Measurements from ENCODE around the gene FAM78B.

The FAM78B gene

DNA sequence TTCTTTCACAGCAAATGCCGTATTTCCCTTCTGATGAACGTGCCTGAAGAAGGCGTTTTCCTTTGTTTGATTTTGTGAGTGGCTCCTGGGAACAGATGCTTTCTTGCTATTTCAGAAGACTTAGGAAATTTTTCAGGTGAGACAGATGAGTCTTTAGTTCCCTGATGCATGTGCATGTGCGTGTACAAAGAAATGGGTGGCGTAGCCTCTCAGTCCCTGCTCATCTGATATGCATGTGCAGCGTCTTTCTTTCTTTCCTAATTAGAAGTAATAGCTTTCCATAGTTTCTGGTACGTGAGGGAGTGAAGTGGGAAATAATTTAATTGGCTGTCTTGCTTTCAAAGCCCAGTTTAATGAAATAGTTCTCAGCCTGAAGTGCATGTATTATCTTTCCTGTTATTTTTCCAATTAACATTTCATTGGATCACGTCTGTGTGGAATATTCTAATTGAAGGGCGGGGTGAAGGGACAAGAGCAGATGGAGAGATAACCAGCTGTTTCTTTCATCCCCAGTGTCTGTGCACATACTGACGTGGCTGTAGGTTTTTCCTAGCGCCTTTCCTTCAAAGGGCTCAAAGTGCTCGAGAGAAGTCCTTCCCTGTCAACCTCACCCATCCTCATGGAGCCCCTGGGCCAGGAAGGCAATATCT, 104.3 kb downstream of the FAM78B start:
- no peak for DNase-seq

DNA sequence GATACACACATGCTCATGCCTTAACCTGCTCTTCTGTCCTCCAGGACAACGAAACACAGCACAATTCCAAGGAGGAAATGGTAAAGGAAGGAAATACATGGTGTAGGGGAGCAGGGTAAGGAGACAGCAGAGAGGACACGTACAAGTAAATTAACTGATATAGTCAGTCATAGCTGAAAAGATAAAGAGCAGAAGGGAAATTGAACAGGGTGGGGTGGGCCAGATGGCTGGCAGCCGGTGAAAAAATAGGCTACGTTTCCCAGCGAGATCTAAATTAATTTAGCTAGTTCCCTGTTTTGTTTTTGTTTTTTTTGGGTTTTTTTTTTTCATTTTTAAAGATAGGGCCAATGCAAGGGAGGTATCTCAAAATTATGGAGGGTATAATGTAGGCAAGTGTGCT, 109.2 kb downstream of the FAM78B start:
- no peak for DNase-seq

GRCh38 chr1:166053395-166053794, 113.4 kb downstream of the FAM78B start:
- DNase-seq = no peak

- no peak for DNase-seq
Observed at GRCh38 chr1:166040202-166040997, 126.4 kb downstream of the FAM78B start.

GRCh38 chr1:166039436-166040201, 127.2 kb downstream of the FAM78B start:
- DNase-seq = no peak

DNA sequence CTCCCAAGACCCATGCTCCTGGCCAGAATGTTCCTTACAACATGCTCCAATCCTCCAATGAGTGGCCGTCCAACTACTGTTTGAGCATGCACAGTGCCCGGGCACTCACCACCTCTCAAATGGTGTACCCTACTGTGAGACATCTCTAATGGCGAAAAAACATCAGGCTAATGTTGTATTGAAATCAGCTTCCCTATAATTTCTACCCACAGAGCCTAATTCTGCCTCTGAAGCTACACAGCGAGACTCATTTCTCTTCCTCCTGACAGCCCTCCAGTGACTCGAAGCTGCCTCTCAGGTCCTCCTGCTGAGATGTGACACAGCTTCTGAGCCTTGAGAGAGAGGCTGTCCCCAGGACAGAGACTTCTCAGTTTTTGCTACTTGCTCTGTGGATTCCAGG, 130.7 kb downstream of the FAM78B start:
- no peak for DNase-seq

DNA sequence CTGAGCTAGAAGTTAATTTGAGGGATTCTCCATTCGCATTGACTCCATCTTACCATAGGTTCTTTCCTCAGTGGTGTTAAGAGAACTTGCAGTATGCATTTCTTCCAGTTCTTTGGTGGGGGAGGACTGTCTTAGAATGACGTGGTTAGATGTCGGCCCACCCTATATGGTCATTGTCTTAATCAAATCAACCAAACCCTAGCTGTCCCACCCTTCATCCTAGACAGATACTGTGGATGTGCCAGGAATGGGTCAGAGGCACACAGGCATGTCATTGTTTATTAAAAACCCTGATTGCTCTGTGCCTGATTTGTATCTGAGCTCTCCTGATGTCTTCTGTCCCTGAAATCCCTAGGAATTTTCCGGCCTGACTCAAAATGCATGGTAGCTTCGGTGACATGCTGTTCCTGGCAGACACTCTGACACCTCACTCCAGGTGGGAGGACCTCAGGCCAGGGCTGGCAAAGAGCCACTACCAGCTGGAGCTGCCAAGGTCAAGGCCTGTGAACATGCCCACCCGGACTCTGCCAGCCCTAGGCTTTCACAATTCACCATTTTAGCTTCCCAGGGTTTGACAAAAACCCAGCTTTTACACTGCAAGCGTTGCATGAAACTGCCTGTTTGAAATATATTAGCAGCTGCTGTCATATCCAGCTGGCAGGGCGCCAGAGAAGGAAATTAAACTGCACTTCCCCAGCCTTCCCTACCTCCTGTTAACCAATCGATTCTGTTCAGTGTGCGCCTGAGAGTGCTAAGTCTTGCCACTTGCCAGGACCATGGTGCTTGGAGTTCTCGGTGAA, 134.0 kb downstream of the FAM78B start:
- no peak for DNase-seq

- no peak for DNase-seq
Observed at GRCh38 chr1:166031932-166032571, 134.7 kb downstream of the FAM78B start.

- DNase-seq = no peak
Observed at GRCh38 chr1:166029196-166029945, 137.4 kb downstream of the FAM78B start.

GRCh38 chr1:166026555-166026954, 140.2 kb downstream of the FAM78B start:
- DNase-seq = no peak

DNA sequence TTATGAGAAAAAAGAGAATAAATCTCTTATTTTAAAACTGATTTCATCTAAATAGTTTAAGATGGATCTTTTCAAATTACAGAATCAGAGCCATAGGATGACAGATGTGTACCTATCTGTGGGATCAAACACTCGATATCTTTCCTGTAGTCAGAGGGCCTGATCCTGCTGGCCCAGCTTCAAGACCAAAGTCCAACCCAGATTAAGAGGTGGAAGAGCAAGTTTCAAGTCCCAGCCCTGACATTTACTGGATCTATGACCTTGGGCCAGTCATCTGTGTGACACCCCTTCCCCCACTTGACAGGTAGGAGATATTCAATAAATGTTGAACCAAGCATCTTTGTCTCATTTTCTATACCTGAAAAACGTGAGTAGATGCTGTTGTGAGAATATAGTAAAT, 140.7 kb downstream of the FAM78B start:
- no peak for DNase-seq

- DNase-seq = no peak
Observed at GRCh38 chr1:166020210-166020609, 146.6 kb downstream of the FAM78B start.

Measured in NK-92 treated with Interleukin-12 subunit alpha and Interleukin-12 subunit beta, amount 100 ng/mL, for 24 hours (cell line).